ENCODE results near the gene ADAMTS3.

DNA sequence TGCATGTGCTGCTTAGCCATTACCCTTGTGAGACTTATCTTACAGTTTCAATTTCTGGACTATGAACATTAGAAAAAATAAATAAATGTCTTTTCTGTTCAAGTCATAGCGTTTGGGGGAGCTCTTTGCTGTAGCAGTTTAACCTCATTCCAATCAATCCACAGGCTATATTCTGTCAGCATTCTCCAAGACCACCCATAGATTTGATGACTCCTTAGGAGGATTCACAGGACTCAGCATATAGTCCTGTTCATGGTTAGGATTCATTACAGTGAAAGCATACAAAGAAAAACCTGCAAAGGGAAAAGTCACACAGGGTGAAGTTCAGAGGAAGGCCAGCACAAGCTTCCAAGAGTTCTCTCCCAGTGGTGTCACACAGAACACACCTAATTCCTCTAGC is 180.5 kb downstream of the ADAMTS3 start:
- TF ChIP-seq CTCF (IDR thresholded peaks at IDR 0.05) (no peak), POLR2A (IDR thresholded peaks at IDR 0.05) (no peak)
